Posterior vena cava (tissue), 2 donors: Measurements from ENCODE around the gene PEX14. TPM values are rescaled to one million over a fixed set of nuclear protein-coding genes. Genes with fewer than 3 reads are reported as not detected.

Experiments used
- DNase-seq: peaks from one replicate; pipeline ENCODE4 v3.0.0-alpha.2; 2020; ENCODE audit warnings: low spot score
- intact Hi-C, 2 donors: fragments of 100-400 bp; cut with DNase I; formaldehyde crosslinking; loops; one replicate each; pipeline versions ENCODE4 v1.14.1 to v1.14.2; 2022 to 2023
- total RNA-seq, 2 donors: library from RNA; stranded (reverse); fragmentation: NEBNext Ultra II Directional; extraction: Animal tissue kit (Norgen Biotek cat#: 25700); gene quantifications; one replicate each; pipeline ENCODE4 v1.2.1, GENCODE V29; 2021
- donor health status: DM: yes; HTN: yes; CAD: no.
- donor health status: DM: yes; HTN: yes; CAD: no.

The PEX14 gene
- total RNA-seq, 2 donors from 2014 or later, result 12.8 to 15.0 TPM

GRCh38 chr1:10598389-10598702 is 123.6 kb downstream of the PEX14 start:
- no peak for DNase-seq
- intact Hi-C loops, result loop anchor here in 1 of 2 donors (10.0 kb wide), 1 partner anchor 54 kb away; no protein-coding TSS in a partner anchor

- intact Hi-C loops, result loop anchor here in 1 of 2 donors (10.0 kb wide), 1 partner anchor 55 kb away; no protein-coding TSS in a partner anchor
- DNase-seq, result no peak
Measured at GRCh38 chr1:10599194-10599861, 124.6 kb downstream of the PEX14 start.

GRCh38 chr1:10601342-10602070 is 126.8 kb downstream of the PEX14 start:
- no peak for DNase-seq
- intact Hi-C loops, result no loop called here

GRCh38 chr1:10602936-10603335 is 128.2 kb downstream of the PEX14 start:
- intact Hi-C loops, result no loop called here
- DNase-seq, result no peak

- intact Hi-C loops, result no loop called here
- DNase-seq, result no peak
Measured at GRCh38 chr1:10604966-10605365, 130.2 kb downstream of the PEX14 start.

GRCh38 chr1:10606064-10606463 is 131.3 kb downstream of the PEX14 start:
- DNase-seq, result no peak
- intact Hi-C loops, result no loop called here

GRCh38 chr1:10607228-10607627 is 132.5 kb downstream of the PEX14 start:
- intact Hi-C loops, result no loop called here
- DNase-seq, result no peak

GRCh38 chr1:10608690-10609089 is 133.9 kb downstream of the PEX14 start:
- intact Hi-C loops, result no loop called here

GRCh38 chr1:10610901-10611600 is 136.3 kb downstream of the PEX14 start:
- DNase-seq, result no peak
- intact Hi-C loops, result no loop called here

More at GRCh38 chr1:10608690-10609089, 133.9 kb downstream of the PEX14 start:
- no peak for DNase-seq

GRCh38 chr1:10612436-10613160 is 137.8 kb downstream of the PEX14 start:
- intact Hi-C loops, result no loop called here
- DNase-seq, result no peak

GRCh38 chr1:10613340-10613739 is 138.6 kb downstream of the PEX14 start:
- intact Hi-C loops, result no loop called here
- peak; percentile 29 for DNase-seq

GRCh38 chr1:10613861-10614260 is 139.1 kb downstream of the PEX14 start:
- intact Hi-C loops, result no loop called here
- no peak for DNase-seq

GRCh38 chr1:10614377-10615225 is 139.9 kb downstream of the PEX14 start:
- peak; percentile 32 for DNase-seq
- intact Hi-C loops, result no loop called here

- intact Hi-C loops, result no loop called here
- DNase-seq, result no peak
Measured at GRCh38 chr1:10615332-10615731, 140.6 kb downstream of the PEX14 start.

GRCh38 chr1:10615932-10616671 is 141.4 kb downstream of the PEX14 start:
- DNase-seq, result peak; percentile 77
- intact Hi-C loops, result no loop called here

- intact Hi-C loops, result no loop called here
- peak; percentile 53 for DNase-seq
Measured at GRCh38 chr1:10616696-10617095, 141.9 kb downstream of the PEX14 start.

GRCh38 chr1:10617318-10617717 is 142.6 kb downstream of the PEX14 start:
- intact Hi-C loops, result no loop called here
- peak; percentile 58 for DNase-seq
